SK-N-MC (cell line): Measurements from ENCODE around the gene TRIM58.

Source experiments
- EZH2 ChIP-seq: fragments of 200-600 bp; sonication (generic); IDR thresholded peaks from one replicate; pipeline ENCODE4 v1.6.1; 2017; ENCODE audit warnings: antibody characterized with exemption
- POLR2AphosphoS5 ChIP-seq: IDR thresholded peaks from 2 replicates; pipeline ENCODE4 v1.6.1; 2012; ENCODE audit warnings: mild to moderate bottlenecking, low read depth, low read length, borderline replicate concordance

- TF ChIP-seq EZH2: no peak
- TF ChIP-seq POLR2AphosphoS5: no peak
Measured at GRCh38 chr1:247905181-247905580, 48.2 kb downstream of the TRIM58 start.
